ENCODE data around the gene IL18. TPM values are rescaled to one million over a fixed set of nuclear protein-coding genes. Genes with fewer than 3 reads are reported as not detected.
"Not testable (repeated sequence)": the region's sequence is repeated elsewhere in the genome, so short reads cannot be mapped to it uniquely, and the experiment has no call there.

IL18 gene
- total RNA-seq, 1 donor from 2014 or later = 21.6 TPM

- no peak for DNase-seq
Observed at GRCh38 chr11:112167145-112167544, 3.3 kb upstream of the IL18 start, which contains the start of gene TEX12. TSS of gene TEX12 (plus strand) at chr11:112167372. CDS start at chr11:112169269, 1,897 bp downstream.

DNA sequence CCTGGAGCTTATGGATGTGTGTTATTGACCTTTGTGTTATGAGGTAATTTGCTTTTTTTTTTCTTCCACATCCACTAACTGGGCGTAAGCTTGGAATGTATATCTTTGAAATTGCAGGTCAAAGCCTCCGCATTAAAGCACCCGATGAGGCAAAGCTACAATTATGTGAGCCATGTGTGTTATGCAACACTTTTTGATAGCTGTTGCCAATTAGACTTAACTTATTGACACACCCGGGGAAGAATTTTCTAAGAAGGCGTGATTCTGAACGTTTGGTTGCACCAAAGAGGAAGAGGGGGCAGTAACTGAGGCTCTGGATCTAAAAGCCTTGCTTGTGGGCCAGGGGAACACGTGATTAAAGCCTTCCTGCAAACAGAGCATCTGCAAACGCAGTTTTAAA, 2.7 kb upstream of the IL18 start:
- DNase-seq = no peak

- DNase-seq = no peak
Observed at GRCh38 chr11:112165049-112165448, 1.2 kb upstream of the IL18 start.

- DNase-seq = no peak
Observed at GRCh38 chr11:112162761-112163546, 940 bp downstream of the IL18 start.

- not testable (repeated sequence) for DNase-seq
Observed at GRCh38 chr11:112162200-112162599, 1.7 kb downstream of the IL18 start.

DNA sequence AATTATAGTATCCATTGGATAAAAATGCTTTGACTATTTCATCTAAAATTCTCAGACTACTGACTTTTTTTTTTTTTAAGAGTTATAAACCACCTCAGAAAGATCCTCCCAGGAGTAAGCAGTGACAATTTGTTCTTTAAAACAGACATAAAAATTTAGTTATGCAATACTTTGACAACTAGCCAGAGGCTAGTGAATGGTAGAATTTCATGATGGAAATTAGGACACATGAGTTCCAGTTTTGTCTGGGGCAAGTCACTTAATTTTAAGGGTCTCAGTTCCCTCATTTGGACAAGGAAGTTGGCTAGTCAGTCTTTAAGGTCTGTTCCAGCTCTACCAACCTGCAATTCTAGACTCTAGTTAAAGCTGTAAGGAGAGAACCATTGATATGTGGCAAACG, 2.9 kb downstream of the IL18 start:
- DNase-seq = no peak

GRCh38 chr11:112160091-112160848, 3.6 kb downstream of the IL18 start:
- no peak for DNase-seq

DNA sequence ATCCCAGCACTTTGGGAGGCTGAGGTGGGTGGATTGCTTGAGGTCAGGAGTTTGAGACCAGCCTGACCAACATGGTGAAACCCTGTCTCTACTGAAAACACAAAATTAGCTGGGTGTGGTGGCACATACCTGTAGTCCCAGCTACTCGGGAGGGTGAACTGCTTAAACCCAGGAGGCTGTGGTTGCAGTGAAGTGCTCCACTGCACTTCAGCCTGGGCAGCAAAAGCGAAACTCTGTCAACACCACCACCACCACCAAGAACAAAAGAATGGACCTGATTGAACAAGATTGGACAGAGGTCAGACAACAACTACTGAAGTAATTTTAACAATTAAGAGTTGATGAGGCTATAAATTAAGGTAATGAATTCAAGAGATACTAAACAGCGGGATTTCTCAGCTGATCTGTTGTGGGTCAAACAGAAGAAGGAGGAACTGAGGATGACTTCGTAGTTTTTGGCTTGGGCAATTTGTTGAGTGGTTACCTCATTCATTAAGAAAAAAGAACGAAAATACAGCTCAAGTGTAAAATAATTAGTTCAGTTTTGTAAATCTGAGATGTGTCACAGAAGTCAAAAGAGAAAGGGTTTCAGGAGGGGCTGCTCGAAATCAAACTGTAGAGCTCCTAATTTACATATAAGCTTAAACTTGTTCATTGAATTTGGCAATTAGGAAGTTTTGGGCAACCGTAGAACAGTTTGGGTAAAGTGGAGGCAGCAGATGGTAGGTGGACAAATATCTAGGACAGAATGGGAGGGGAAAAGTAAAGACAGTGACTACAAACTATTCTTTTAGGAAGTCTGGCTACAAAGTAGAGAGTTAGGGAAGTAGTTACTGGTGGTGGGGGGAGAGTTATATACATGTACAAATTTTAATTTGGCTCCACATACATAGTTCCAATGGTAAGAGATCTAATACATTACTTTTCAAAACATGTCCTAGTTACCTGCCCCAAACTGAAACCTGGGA, 4.5 kb downstream of the IL18 start:
- no peak for DNase-seq

GRCh38 chr11:112156956-112157766, 6.7 kb downstream of the IL18 start:
- DNase-seq = no peak

DNA sequence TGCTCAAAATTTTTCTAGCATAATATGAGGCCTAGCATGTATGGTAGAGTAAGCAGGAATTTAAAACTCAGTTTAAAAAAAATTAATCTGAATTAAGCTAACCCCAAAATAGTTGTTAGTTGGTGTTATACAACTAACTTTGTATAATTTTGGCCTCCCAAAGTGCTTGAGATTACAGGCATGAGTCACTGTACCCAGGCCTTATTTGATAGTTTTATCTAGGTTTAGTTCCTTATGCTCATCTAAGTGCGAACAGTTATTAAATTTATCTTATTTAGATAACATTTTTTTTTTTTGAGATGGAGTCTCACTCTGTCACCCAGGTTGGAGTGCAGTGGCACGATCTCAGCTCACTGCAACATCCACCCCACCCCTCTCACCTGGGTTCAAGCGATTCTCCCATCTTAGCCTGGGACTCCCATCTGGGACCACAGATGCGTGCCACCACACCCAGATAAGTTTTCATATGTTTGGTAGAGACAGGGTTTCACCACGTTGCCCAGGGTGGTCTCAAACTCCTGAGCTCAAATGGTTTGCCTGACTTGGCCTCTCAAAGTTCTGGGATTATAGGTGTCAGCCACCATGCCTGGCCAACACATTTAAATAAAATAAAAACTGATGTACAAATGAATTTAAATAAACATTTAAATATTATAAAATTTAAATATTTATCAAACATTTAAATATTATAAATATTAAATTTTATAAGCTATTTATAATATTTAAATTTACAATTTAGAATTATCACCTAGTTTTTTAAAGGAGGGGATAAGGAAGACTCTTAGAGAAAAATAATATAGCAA, 7.5 kb downstream of the IL18 start:
- DNase-seq = no peak

- no peak for DNase-seq
Observed at GRCh38 chr11:112150517-112150916, 13.4 kb downstream of the IL18 start.

DNA sequence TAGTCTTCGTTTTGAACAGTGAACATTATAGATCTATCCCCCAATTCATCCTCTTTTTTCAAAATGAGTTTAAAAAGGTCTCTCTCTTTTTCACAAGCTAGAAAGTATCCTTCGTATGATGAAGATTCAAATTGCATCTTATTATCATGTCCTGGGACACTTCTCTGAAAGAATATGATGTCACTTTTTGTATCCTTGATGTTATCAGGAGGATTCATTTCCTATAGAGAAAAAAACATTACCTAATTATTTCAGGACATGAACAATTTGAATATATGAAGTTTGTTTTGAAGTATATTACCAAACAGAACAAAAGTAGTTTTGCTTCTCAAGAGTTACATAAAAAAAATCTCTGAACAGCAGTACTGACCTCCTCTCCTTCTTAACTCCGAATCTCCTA, 20.3 kb downstream of the IL18 start:
- no peak for DNase-seq

- DNase-seq = no peak
Observed at GRCh38 chr11:112134473-112134872, 29.4 kb downstream of the IL18 start.

GRCh38 chr11:112132737-112133136, 31.2 kb downstream of the IL18 start:
- DNase-seq = no peak

GRCh38 chr11:112129656-112130055, 34.2 kb downstream of the IL18 start:
- no peak for DNase-seq

DNA sequence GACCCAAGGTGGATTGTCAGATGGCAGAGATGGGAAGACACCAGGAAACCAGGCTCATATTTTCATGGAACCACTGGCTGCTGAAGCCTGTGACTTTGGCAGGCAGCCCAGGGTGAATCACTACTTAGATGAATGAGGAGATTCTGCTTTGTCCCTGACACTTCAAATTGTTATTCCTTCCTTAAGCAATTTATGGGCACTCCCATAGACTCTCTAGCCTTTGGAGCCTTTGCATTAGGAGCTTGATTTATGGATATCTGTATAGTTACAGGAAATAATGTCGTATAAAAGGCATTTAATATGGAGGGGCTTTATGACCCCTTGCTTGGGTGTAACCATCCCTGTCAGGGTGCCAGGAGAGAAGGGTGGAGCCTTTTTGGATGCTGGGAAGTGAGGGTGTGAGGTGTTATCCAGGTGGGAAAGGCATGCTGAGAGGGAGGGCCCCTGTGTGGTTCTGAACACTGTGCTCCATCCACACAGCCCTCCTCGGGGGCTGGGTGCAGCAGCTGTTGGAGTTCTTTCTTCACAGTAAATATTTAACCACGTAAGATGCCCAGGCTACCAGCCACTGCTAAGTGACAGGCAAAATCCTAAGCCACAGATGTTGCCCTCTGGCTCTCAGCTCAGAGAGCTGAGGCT, 35.3 kb downstream of the IL18 start:
- peak; percentile 13 for DNase-seq

GRCh38 chr11:112127056-112127455, 36.8 kb downstream of the IL18 start:
- no peak for DNase-seq

GRCh38 chr11:112123129-112123528, 40.8 kb downstream of the IL18 start:
- DNase-seq = no peak

DNA sequence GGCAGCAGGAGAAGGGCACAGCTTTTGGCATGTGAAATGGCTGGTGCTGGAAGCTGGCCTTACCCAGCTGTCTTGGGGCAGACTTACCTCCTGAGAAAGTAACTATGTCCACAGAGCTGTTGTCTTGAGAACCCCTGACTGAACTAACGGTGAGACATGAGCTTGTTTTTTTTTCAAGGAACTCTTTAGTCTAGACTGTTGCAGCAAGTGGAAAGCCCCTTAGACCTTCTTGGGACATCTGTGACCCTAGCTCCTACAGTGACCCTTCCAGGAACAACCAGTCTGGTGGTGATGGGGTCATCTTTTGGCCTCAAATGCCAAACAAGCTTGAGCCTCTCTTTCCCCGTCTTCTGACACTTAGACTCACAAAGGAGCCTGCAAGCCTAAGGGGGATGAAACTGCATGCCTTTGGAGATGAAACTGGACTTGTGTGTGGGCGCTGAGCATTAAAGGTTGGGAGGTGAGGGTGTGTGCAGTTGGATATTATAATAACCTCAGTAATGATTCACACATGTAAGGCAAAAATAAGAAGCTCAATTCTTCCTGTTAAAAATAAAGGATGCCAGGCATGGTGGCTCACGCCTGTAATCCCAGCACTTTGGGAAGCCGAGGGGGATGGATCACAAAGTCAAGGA, 41.8 kb downstream of the IL18 start:
- no peak for DNase-seq

- no peak for DNase-seq
Observed at GRCh38 chr11:112118176-112118575, 45.7 kb downstream of the IL18 start.

All from skin of body (tissue), 2 donors.